ENCODE data around the gene ARRB1. TPM values are rescaled to one million over a fixed set of nuclear protein-coding genes. Genes with fewer than 3 reads are reported as not detected.
A peak's percentile ranks its signal among the peaks of the same experiment; 100 is the strongest.

ARRB1 gene
- total RNA-seq, 1 donor from 2014 or later: 33.1 TPM

DNA sequence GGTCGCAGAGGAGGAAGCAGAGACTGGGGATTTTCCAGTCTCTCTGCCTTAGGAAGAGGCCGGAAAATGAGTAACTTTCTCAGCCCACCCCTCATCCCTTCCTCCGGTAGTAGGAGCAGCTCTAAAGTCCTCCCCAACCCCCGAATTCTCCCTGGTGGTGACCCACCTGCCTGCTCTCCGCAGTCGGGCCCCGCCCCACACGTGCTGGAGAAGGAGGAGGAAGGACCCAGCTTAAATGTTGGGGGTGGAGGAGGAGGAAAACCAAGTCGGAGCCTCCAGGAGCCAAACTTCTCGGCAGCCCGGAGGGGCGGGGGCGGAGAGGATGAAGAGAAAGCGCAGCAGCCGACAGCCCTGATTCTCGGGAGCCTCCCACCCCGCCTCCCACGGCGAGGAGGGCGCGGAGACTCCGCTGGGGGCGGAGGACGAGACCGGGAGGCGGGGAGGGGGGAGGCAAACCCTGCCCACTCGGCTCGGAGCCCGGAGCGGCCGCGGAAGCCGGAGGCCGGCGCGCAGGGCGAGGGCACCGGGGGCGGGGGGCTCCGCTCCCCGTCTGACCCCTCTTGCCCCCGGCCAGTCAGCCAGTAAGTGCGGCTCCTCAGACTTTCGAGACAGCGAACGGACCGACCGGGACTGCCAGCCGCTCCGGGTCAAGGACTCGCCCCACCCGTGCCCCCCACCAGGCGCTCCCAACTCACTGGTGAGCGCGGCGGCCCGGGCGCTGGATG is 111.0 kb downstream of the ARRB1 start, which contains the start of gene TPBGL:
TPBGL (plus strand) TSS at position 464 of the 725 bp plus-strand sequence. CDS start 276 bp downstream, outside the sequence.
- no peak for TF ChIP-seq POLR2A (IDR thresholded peaks at IDR 0.05)
- TF ChIP-seq, protein P1, sequence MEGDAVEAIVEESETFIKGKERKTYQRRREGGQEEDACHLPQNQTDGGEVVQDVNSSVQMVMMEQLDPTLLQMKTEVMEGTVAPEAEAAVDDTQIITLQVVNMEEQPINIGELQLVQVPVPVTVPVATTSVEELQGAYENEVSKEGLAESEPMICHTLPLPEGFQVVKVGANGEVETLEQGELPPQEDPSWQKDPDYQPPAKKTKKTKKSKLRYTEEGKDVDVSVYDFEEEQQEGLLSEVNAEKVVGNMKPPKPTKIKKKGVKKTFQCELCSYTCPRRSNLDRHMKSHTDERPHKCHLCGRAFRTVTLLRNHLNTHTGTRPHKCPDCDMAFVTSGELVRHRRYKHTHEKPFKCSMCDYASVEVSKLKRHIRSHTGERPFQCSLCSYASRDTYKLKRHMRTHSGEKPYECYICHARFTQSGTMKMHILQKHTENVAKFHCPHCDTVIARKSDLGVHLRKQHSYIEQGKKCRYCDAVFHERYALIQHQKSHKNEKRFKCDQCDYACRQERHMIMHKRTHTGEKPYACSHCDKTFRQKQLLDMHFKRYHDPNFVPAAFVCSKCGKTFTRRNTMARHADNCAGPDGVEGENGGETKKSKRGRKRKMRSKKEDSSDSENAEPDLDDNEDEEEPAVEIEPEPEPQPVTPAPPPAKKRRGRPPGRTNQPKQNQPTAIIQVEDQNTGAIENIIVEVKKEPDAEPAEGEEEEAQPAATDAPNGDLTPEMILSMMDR (IDR thresholded peaks at IDR 0.05): no peak
- no peak for TF ChIP-seq POLR2AphosphoS5 (IDR thresholded peaks at IDR 0.05; ENCODE audit: insufficient read depth in 1 of 2, low read depth in 1 of 2)
- peaks cover 7% of the 10 kb centered on the region for H3K27me3 ChIP-seq

DNA sequence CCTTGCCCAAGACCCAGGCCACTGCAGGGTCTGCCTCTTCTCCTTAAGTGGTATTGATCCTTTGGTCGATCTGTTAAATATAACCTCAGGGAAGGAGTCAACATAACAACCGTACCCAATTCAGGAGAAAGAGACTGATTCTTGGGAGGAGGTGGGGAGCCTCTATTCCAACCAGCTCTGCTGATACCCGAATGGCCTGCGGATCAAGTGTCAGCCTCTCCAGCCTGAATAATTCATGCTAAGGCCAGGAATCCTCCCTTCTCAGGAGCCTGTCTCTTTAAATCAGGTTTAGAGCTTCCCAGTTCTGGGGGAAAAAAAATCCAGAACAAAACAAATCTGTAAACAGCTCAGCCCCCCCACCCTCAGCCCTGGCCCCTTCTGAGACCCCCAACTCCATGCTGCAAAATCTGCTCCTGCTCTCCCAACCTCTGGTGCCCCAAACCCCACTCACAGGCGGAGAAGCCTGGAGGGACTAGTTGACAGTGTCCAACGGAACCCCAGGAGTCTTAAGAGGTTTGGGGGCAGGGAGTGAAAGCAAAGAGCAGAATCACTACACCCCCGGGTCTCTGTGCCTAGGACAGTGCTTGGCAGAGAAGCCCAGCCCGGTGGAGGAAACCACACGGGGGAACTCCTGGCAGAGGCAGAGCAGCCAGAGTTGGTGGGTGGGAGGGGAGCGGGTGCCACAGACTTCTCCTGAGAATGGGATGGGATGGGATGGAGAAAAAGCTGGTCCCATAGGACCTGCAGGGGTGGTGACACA is 111.8 kb downstream of the ARRB1 start:
- Histone ChIP-seq H3K4me3 (peak overlapping the region in 1 of 2 donors; percentile 71), H3K4me1 (peaks cover 10% of the 10 kb centered on the region), H3K27ac (no peak overlapping the region), H3K36me3 (no peaks in the 10 kb centered on the region), H3K27me3 (peaks cover 7% of the 10 kb centered on the region), H3K9me3 (no peaks in the 10 kb centered on the region)
- intact Hi-C loops (cut with DNase I): loop anchor here (10.0 kb wide), 2 partner anchors 215 to 295 kb away; partner anchors contain the start of genes SPCS2 and XRRA1
- no peak for TF ChIP-seq POLR2A (IDR thresholded peaks at IDR 0.05)
- TF ChIP-seq, protein P1 (IDR thresholded peaks at IDR 0.05): no peak
- TF ChIP-seq POLR2AphosphoS5 (IDR thresholded peaks at IDR 0.05; ENCODE audit: insufficient read depth in 1 of 2, low read depth in 1 of 2): no peak
- DNase-seq (ENCODE audit: extremely low spot score in 2 of 2): no peak

More for the DNA sequence above, 111.0 kb downstream of the ARRB1 start, which contains the start of gene TPBGL:
- intact Hi-C loops (cut with DNase I): loop anchor here (10.0 kb wide), 2 partner anchors 216 to 296 kb away; partner anchors contain the start of genes SPCS2 and XRRA1
- H3K4me1 ChIP-seq: peaks cover 10% of the 10 kb centered on the region
- H3K36me3 ChIP-seq: no peaks in the 10 kb centered on the region
- DNase-seq (ENCODE audit: extremely low spot score in 2 of 2): no peak
- no peaks in the 10 kb centered on the region for H3K9me3 ChIP-seq
- peak within 1 kb of the TSS; percentile 29 to 71 for H3K4me3 ChIP-seq
- H3K27ac ChIP-seq: no peak within 1 kb of the TSS

DNA sequence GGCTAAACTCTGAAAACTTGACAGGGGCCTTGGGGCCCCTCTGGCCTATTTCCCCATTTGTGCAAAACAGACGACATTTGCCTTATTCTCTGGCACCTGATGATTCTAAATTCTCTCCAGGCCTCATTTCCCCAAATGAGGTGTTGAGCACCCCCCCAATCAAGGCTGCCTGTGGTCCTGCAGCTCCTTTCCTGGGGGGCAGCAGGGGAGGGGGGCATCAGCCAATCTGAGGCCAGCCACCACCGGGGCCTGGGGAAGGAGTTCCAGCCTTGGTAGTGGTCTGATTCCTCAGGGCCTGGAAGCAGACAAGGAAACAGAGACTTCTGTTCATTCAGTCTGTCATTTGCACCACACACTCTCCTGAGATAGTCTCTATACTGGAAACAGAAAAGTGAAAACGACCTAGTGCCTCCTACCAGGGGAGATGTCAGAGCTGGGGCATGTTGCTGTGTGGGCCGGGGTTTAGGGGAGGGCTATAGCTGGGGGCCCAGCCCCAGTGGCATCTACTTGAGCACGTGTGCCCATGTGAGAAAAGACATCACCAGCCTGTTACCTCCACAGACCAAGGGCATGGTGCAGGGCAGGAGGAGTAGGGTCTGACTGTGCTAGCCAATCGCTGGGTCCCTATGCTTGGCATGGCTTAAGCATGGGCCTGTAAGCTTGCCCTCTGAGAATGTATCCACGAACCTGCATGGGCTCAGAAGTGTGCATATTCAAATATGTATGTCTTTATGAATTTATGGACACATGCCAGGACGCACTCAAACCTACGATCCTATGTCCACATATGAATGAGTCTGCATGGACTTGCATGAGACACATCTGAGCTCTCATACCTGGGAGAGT is 112.6 kb downstream of the ARRB1 start:
- Histone ChIP-seq H3K27me3 (peaks cover 7% of the 10 kb centered on the region), H3K9me3 (no peaks in the 10 kb centered on the region), H3K4me3 (no peak overlapping the region), H3K27ac (no peak overlapping the region), H3K4me1 (peaks cover 10% of the 10 kb centered on the region), H3K36me3 (no peaks in the 10 kb centered on the region)
- intact Hi-C loops (cut with DNase I): no loop called here
- TF ChIP-seq, protein P1 (IDR thresholded peaks at IDR 0.05): no peak
- no peak for TF ChIP-seq POLR2A (IDR thresholded peaks at IDR 0.05)
- TF ChIP-seq POLR2AphosphoS5 (IDR thresholded peaks at IDR 0.05; ENCODE audit: insufficient read depth in 1 of 2, low read depth in 1 of 2): no peak
- DNase-seq (ENCODE audit: extremely low spot score in 2 of 2): no peak

DNA sequence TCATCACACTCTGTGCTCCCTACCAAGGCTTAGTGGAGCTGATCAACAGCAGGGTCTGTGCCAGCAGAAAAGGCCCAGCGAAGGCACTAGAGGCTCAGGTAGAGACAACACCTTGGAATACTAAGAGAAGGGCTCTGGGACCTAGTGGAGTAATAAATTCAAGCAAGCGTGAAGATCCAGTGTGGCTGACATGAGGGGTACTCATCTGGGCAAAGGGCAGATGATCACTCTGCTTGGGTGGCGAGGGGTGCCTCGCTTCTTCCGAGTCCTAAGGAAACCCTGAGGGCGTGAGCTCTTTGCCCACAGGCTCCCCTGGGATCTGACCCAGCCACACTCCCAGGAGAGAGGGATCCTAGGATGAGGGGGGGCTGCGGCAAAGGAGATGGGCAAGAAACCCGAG is 114.4 kb downstream of the ARRB1 start:
- no peaks in the 10 kb centered on the region for H3K36me3 ChIP-seq
- DNase-seq (ENCODE audit: extremely low spot score in 2 of 2): no peak
- intact Hi-C loops (cut with DNase I): no loop called here

More for the DNA sequence above, 114.4 kb downstream of the ARRB1 start:
- no peaks in the 10 kb centered on the region for H3K27me3 ChIP-seq
- TF ChIP-seq, protein P1 (IDR thresholded peaks at IDR 0.05): no peak
- TF ChIP-seq POLR2A (IDR thresholded peaks at IDR 0.05) (no peak), POLR2AphosphoS5 (IDR thresholded peaks at IDR 0.05; ENCODE audit: insufficient read depth in 1 of 2, low read depth in 1 of 2) (no peak)
- H3K4me3 ChIP-seq: no peak overlapping the region
- H3K4me1 ChIP-seq: peaks cover 5% of the 10 kb centered on the region
- H3K27ac ChIP-seq: no peak overlapping the region
- H3K9me3 ChIP-seq: no peaks in the 10 kb centered on the region
